ENCODE results near the gene METAP1D.
"Not testable (repeated sequence)": the region's sequence is repeated elsewhere in the genome, so short reads cannot be mapped to it uniquely, and the experiment has no call there.

Gene METAP1D

DNA sequence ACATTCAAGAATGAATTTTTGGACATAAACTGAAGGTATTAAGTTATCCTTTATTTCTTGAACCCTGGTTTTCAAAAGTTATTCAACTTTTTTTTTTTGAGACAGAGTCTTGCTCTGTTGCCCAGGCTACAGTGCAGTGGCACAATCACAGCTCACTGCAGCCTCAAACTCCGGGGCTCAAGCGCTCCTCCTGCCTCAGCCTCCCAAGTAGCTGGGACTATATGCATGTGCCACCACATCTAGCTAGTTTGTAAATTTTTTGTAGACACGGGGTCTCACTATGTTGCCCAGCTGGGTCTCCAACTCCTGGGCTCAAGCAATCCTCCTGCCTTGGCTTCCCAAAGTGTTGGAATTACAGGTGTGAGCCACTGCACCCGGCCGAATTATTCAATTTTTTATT, 2.7 kb upstream of the METAP1D start:
- not testable (repeated sequence) for DNase-seq (ENCODE audit: low spot score)

- DNase-seq (ENCODE audit: low spot score), result peak; percentile 18
These were observed 592 bp upstream of the METAP1D start for GRCh38 chr2:171999161-171999560.

DNA sequence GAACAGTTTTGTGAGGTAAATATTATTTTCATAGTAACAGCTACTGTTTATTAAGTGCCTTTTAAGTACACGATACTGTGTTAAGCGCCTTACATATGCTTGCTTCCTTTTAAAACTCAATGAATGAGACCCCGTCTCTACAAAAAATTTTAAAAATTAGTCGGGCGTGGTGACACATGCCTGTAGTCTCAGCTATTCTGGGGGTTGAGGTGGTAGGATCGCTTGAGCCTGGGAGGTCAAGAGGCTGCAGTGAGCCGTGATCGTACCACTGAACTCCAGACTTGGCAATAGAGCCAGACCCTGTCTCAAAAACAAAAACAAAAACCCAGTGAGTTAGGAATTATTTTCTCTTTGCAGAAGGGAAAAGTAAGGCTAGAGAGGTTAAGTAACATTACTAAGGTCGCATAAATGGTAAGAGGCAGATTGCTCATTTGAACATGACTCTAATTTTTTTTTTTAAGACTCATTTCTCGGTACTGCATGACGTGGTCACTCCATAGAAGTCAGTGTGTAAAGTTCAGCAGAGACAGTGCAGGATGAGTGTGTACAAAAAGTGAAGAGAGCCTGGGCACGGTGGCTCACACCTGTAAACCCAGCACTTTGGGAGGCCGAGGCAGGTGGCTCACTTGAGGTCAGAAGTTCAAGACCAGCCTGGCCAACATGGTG, 1.1 kb downstream of the METAP1D start:
- no peak for DNase-seq (ENCODE audit: low spot score)

DNA sequence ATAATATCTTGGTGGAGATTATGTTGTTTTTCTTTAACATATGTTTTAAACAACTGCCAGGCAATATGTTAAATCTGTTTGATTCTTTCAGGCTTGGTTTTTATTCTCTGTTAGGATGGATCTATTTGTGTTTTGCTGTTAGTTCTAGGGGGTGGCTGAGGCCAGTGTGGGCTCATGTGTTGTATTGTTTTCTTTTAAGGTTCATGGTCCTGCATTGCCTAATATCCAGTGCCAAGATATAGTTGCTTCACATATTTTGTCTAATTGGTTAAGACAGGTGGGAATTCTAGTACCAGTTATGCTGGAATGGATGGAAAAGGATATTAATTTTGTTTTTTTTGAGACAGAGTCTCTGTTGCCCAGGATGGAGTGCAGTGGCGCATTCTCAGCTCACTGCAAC, 7.6 kb downstream of the METAP1D start:
- DNase-seq (ENCODE audit: low spot score), result no peak

DNA sequence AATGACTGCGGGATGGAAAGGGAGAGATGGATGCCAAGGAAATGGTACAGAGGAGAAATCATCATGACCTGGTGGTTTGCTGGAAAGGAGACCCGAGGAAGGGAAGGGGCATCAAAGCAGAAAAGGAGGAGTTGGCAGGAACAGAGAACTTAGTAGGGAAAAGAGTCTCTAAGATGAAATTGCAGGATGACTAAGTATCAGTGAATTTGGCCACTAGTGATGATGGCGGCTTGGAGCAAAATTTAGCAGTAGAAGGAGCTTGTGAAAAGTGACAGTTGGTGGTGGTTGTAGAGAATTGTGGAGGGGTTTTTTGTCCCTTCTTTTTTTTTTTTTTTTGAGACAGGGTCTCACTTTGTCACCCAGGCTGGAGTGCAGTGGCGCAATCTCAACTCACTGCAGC, 10.1 kb downstream of the METAP1D start:
- no peak for DNase-seq (ENCODE audit: low spot score)

DNA sequence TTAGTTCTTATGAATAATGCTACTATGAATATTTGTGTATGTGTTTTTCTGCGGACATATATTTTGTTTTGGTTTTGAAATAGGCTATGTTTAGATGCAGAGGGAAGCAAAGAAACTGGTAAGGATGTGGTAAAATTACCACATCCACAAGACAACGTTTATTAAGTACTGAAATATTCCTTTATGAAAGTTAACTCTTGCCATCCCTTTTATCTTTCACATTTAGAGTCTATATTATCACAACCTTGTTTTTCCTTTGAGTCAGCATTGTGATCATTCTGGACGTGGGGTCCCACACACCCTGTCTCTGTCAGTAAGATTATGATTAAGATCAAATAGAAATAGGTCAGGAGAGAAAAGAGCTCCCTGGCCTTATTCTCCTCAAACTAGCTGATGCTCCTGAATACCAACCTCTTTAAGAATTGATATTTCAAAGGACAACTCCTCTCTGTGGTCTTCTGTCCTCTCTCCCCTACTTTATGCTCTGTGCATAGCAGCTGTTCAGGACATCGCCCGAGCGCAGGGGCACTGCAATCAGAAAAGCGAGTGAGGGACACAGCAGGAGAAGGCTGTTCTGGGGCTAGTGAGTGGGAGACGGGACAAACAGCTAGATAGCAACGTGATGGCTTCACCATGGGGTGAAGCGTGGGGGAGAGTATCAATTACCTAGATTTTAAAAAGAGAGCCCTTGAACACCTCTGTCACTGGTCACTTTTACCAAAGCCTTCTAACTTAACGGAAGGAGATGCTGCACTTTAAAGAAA, 12.2 kb downstream of the METAP1D start:
- no peak for DNase-seq (ENCODE audit: low spot score)

DNA sequence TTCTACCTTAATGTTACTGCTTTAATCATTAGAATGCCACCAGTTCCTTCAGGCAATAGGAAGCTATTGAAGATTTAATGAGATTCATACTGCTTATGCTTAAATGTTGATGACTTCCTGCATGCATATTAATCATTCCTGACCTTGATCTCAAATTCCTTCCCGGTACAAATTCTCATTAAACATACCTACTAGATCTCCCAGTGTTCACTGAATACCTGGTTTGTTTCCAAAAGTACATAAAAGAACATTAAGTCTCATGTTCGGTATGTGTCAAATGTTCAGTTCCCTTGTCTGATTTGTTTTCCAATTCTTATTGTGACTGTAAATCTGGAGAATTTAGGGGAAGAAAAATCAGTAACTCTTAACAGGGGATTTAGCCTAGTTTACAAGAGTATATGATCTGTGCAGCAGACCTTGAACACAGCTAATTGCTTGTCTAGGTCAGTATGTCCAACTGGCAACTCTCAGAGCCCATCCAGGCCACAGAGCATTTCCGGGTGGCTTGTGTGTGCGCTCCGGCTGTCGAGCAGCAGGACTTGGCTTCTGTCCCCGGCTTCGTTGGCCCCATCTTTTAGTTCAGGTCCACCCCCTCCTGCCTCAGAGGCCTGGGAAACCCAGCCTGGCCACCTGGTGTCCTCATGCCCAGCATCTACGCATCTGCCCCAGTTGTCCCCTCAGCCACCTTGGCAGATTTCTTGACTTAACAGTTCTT, 13.1 kb downstream of the METAP1D start:
- DNase-seq (ENCODE audit: low spot score), result no peak

DNA sequence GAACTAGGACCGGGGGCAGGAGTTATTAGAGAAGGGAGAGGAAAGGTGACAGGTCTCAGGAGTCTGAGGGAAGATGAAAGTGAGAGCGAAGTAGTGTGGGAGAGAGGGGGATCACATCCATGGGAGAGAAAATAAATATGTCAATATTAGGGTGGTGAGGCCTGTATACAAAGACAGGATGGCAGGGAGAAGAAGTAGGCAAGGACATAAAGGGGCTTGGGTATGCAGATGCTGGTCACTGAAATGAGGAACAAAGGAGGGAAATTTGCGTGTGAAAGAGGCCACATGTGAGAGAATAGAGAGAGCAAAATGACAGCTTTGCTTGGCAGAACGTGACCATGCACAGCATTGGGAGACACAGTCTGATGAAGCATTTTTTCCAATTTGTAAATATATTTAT, 13.6 kb downstream of the METAP1D start:
- DNase-seq (ENCODE audit: low spot score), result no peak

DNA sequence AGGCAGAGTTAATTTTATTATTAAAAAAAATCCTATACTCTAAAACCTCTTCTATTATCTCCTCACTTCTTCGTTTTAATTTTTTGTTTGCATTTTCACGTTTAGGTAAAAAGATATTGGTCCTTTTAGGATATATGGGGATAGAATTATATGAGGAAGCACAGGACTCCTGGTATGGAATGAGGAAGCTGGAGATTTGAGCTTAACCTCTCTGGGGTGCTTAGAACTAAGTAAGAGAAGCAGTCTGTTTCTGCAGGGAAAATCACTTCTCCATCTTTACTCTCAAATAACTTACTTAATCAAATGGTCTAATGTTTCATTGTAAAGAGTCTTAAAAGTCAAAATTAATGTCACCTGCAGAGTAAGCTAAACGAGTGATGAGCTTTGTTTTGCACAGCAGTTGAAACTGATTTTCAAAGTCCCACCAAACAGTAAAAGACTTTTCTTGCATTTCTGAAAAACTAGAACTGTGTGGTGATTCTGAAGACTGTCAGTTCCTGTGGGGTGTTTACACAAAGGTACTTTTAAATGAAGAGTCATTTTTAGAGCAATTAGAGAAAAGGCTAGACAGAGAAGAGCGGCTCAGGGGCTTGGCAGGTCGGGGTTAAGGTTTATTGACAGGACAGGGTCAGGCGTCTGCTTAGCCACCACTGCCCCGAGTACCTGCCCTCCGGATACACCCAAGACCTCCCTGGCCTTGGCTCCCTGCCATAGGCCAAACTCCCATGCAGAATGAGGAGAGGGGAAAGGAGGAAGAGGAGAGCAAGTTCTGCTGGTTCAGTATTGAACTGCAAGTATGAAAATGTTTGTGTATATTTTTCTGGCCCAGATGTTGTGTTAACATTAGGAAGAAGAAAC, 21.6 kb downstream of the METAP1D start:
- no peak for DNase-seq (ENCODE audit: low spot score)

DNA sequence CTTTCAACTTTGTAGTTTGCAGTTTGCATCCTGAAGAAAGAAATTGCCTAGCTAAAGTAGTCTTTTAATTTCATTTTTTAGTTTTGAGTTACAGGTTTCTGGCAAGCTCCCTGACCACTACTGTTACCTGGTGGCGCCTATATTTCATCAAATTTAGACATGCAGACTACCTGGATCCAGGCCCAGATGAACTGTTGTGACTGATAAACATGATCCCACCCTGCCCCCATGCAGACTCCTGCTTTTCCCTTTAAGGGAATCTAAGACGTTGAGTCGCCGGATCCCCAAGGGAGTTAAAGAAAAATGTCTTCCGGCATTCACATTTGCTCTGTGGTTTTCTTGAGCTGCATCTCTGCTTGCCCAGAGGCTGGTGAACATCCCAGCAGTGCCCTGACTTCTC, 22.2 kb downstream of the METAP1D start:
- DNase-seq (ENCODE audit: low spot score), result no peak

DNA sequence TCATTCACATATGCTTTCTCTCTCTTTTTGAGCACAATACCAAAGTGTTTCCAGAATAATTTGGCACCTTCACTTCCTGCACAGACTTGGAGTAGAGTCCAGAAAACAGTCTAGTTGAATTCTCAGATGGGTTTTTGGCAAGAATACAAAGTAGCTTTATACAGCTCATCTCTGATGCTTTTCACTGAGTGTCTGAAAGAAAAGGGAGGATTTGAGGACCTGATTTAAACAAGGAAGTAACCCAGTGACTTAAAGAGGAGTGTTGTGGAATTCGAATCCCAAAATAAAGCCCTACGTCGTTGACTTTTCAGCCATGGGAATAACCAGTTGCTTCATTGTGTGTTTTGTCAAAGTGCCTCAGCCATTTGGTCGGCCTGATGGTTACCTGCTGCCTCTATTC, 31.8 kb downstream of the METAP1D start:
- DNase-seq (ENCODE audit: low spot score), result no peak

GRCh38 chr2:172038121-172038520, 38.4 kb downstream of the METAP1D start:
- no peak for DNase-seq (ENCODE audit: low spot score)

DNA sequence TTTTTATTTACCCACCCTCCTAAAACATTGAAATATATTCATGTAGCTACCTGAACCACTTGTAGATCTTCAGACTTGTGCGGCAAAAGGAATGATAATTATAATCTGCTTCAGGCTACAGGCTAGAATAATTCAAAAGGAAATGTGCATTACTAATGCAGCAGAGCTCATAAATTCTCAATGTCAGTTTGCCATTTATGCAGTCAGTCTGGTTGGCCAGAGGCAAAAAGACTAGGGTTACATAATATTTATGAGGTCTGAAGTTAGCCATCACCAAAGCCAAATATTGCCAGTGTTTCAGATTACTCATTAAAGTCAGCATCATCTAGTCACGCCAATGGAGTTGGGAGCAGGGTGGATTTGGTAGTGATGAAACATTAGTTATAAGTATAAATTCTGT, 38.9 kb downstream of the METAP1D start:
- no peak for DNase-seq (ENCODE audit: low spot score)

DNA sequence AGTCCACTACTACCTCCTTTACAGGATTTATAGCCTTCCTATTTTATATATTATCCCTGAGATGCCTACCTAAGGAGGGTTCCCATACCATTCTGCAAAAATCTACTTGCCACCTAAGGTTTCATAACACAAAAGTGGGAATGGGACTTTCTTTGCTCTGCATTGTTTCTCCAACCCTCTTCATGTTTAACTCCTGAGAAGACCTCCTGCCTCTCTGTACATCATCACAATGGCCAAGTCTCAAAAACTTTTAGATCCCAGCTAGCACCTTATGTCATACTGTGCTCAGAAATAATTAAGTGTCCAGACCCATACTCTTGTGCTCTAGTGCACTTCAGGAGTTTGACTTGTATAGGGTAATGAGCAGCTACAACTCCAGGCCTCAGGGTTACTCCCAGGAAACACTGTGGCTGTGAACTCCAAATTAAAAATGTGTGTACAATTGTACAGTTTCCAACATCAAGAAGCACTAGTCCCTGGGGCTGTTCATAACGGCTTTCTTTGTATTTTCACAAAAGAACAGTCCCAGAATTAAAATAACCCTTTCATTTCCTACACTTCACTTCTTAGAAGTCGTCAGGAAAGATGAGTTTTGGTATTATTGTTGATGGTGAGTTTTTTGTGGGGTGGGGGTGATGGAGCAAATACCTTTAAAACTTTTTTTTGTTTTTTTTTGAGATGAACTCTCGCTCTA, 39.4 kb downstream of the METAP1D start:
- DNase-seq (ENCODE audit: low spot score), result no peak

DNA sequence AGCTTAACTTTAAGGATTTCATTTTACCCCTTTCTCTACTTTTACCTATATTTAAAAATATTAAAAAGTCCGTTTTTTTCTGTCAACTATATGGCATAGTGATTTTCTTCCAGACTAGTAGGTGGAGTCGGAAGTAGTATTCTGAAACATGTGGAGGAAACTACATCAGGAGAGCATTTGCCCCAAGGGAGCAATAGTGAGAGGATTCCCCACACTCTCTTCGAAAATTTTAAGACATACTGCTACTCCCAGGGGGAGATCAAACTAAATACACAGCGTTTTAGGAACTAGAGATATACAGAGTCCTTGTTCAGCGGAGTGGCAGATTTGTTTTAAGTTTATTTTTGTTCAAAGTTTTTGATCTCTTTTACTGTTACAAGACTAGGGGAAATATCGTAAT, 40.6 kb downstream of the METAP1D start:
- DNase-seq (ENCODE audit: low spot score), result no peak

- DNase-seq (ENCODE audit: low spot score), result no peak
These were observed 46.4 kb downstream of the METAP1D start for GRCh38 chr2:172046080-172046678.

GRCh38 chr2:172046866-172047565, 47.3 kb downstream of the METAP1D start:
- no peak for DNase-seq (ENCODE audit: low spot score)

- no peak for DNase-seq (ENCODE audit: low spot score)
These were observed 48.1 kb downstream of the METAP1D start for GRCh38 chr2:172047566-172048507.

Data from putamen (tissue), 1 donor.